Ovary (tissue), 9 donors: ENCODE results near the gene SMIM38. TPM values are rescaled to one million over a fixed set of nuclear protein-coding genes. Genes with fewer than 3 reads are reported as not detected.
"Not testable (repeated sequence)": the region's sequence is repeated elsewhere in the genome, so short reads cannot be mapped to it uniquely, and the experiment has no call there.

Source experiments
- DNase-seq, 5 donors: peaks; one replicate each; pipeline ENCODE4 v3.0.0-alpha.2; 2019 to 2020
- H3K27ac ChIP-seq, 2 donors: fragments of 200-600 bp; one replicate each; pipeline versions ENCODE4 v1.5.1 to v1.8.0; 2019 to 2022
- H3K27me3 ChIP-seq: fragments of 200-600 bp; one replicate; pipeline ENCODE4 v1.8.0; 2022
- H3K36me3 ChIP-seq: fragments of 200-600 bp; sonication (generic); one replicate; pipeline ENCODE4 v1.5.1; 2019
- H3K4me1 ChIP-seq: one replicate; pipeline ENCODE4 v1.8.1; 2013; ENCODE audit warnings: mild to moderate bottlenecking, moderate library complexity; ENCODE audit not compliant: insufficient read depth
- H3K4me3 ChIP-seq: fragments of 200-600 bp; sonication (generic); one replicate; pipeline ENCODE4 v1.5.1; 2017
- H3K9me3 ChIP-seq, 2 donors: fragments of 200-600 bp in 1 of 2; sonication (generic) in 1 of 2; one replicate each; pipeline versions ENCODE4 v1.5.1 to v1.8.1; 2013 to 2019; ENCODE audit warnings: mild to moderate bottlenecking in 1 of 2, moderate library complexity in 1 of 2
- EP300 ChIP-seq: sonication (generic); formaldehyde crosslinking; IDR thresholded peaks from one replicate; pipeline ENCODE4 v1.6.1; 2017; ENCODE audit warnings: antibody characterized with exemption
- POLR2A ChIP-seq: fragments of 450-650 bp; IDR thresholded peaks from one replicate; pipeline ENCODE4 v1.6.1; 2017; ENCODE audit warnings: antibody characterized with exemption, mild to moderate bottlenecking, moderate library complexity
- WGBS, 3 donors: extraction: QIAGEN DNeasy Blood & Tissue Kit in 1 of 3; methylation state at CpG; one replicate each; pipeline versions ENCODE4 v1.1.5 to v1.1.7; 2013 to 2017; 5-methylcytosine and 5-hydroxymethylcytosine counted together
- intact Hi-C, 4 donors: fragments of 100-400 bp; cut with DNase I; formaldehyde crosslinking; loops; one replicate each; pipeline versions ENCODE4 v1.11.0 to v1.15.1; 2022 to 2023
- polyA plus RNA-seq, 2 donors: library from polyadenylated mRNA; stranded (reverse); fragments of 200-250 nt in 1 of 2; fragments of 350-450 nt in 1 of 2; fragmentation: Illumina TruSeq in 1 of 2; extraction: RNeasy Lipid Tissue Mini Kit (QIAGEN cat#74804) in 1 of 2; gene quantifications; one replicate each; pipeline ENCODE4 v1.2.3, GENCODE V29; 2013 to 2014
- total RNA-seq, 7 donors: library from RNA; depleted of rRNA in 2 of 7; stranded (reverse); fragments of >200 nt in 2 of 7; fragmentation: NEBNext Ultra II Directional in 3 of 7; extraction: Animal tissue kit (Norgen Biotek cat#: 25700) in 3 of 7; gene quantifications; one replicate each; pipeline versions ENCODE4 v1.1.0 to v1.2.4, GENCODE V29; 2016 to 2023
- TF ChIP-seq, protein P1 (sequence below), 3 donors: fragments of 450-650 bp in 2 of 3; fragments of 200-600 bp in 1 of 3; IDR thresholded peaks; one replicate each; pipeline versions ENCODE4 v1.5.1 to v1.8.0; 2016 to 2022; ENCODE audit warnings: antibody characterized with exemption in 3 of 3, mild to moderate bottlenecking in 1 of 3
- donor health status: DM: no; HTN: no; CAD: no; lungs with moderate emphysema.
- donor health status: DM: no; HTN: no; CAD: no.
- donor health status: Bipolar disorder and iron deficiency.
- donor health status: DM: yes; HTN: yes; CAD: no.
- donor health status: DM: no; HTN: no; CAD: no.
- donor health status: DM: yes; HTN: yes; CAD: no.

Gene SMIM38
- total and polyA plus RNA-seq, 9 donors, result 0.43 to 6.3 (median 2.1) TPM

DNA sequence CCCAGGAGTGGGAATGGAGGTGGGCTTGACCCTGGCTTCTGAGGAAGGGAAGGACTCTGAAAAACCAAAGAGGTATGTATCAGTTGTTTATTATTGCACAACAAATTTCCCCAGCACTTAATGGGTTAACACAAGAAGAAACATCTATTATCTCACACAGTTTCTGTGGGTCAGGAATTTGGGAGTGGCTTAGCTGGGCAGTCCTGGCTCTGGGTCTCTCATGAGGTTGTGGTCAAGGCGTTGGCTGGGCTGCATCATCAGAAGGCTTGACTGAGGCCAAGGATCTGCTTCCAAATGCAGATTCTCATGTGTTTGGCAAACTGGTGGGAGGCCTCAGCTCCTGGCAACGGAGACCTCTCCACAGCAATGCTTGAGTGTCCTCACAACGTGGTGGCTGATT, 17.5 kb upstream of the SMIM38 start:
- Histone ChIP-seq H3K4me1 (no peaks in the 10 kb centered on the region), H3K27ac (no peak overlapping the region), H3K27me3 (no peaks in the 10 kb centered on the region), H3K4me3 (no peak overlapping the region), H3K36me3 (no peaks in the 10 kb centered on the region), H3K9me3 (no peaks in the 10 kb centered on the region)
- no peak for DNase-seq
- TF ChIP-seq, protein P1, sequence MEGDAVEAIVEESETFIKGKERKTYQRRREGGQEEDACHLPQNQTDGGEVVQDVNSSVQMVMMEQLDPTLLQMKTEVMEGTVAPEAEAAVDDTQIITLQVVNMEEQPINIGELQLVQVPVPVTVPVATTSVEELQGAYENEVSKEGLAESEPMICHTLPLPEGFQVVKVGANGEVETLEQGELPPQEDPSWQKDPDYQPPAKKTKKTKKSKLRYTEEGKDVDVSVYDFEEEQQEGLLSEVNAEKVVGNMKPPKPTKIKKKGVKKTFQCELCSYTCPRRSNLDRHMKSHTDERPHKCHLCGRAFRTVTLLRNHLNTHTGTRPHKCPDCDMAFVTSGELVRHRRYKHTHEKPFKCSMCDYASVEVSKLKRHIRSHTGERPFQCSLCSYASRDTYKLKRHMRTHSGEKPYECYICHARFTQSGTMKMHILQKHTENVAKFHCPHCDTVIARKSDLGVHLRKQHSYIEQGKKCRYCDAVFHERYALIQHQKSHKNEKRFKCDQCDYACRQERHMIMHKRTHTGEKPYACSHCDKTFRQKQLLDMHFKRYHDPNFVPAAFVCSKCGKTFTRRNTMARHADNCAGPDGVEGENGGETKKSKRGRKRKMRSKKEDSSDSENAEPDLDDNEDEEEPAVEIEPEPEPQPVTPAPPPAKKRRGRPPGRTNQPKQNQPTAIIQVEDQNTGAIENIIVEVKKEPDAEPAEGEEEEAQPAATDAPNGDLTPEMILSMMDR (IDR thresholded peaks at IDR 0.05), result no peak
- TF ChIP-seq EP300, result no peak
- no peak for TF ChIP-seq POLR2A
- intact Hi-C loops, result no loop called here
- WGBS, 3 donors, result 46 to 51% (median 47%) methylated on average over 3 of the region's 3 CpGs

DNA sequence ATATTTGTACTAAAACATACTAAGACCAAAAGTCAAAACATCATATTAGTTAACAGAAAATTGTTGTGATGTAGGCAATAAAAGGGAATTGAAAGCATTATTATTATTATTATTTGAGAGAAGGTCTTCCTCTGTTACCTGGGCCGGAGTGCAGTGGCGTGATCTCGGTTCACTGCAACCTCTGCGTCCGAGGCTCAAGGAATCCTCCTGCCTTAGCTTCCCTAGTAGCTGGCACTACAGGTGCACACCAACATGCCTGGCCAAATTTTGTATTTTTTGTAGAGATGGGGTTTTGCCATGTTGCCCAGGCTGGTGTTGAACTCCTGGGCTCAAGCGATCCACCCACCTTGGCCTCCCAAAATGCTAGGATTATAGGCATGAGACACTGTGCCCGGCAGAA, 15.6 kb upstream of the SMIM38 start:
- 91 to 96% (median 94%) methylated on average over 7 of the region's 7 CpGs for WGBS, 3 donors
- H3K27ac ChIP-seq, result not testable (repeated sequence)

DNA sequence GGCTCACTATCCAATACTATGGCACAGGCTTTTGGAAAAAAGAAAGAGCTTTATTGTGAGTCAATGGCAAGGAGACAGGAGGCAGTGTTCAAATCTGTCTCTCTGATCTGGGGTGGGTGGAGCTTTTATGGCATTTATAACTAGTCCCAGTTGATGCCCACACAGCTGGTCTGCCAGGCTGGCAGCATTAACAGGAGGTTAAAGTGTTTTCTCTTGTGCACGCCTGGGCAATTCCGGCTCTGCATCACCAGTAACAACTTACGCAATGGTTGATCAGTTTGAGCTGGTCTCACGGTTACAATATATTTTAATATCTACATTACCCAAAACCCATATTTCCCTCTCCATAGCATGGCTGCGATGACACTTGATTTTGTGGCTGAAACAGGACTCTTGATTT, 15.1 kb upstream of the SMIM38 start:
- no peaks in the 10 kb centered on the region for H3K27me3 ChIP-seq
- no peak overlapping the region for H3K27ac ChIP-seq
- intact Hi-C loops, result no loop called here
- TF ChIP-seq, protein P1 (IDR thresholded peaks at IDR 0.05), result no peak
- TF ChIP-seq POLR2A (no peak), EP300 (no peak)
- no peak for DNase-seq
- no peaks in the 10 kb centered on the region for H3K36me3 ChIP-seq
- WGBS, 3 donors, result 94 to 100% (median 99%) methylated on average over 5 of the region's 5 CpGs
- peaks cover 0 to 4% of the 10 kb centered on the region in 2 donors for H3K9me3 ChIP-seq
- H3K4me1 ChIP-seq, result no peaks in the 10 kb centered on the region
- no peak overlapping the region for H3K4me3 ChIP-seq

More for the DNA sequence above, 15.6 kb upstream of the SMIM38 start:
- H3K27me3 ChIP-seq, H3K36me3 ChIP-seq, intact Hi-C loops, H3K9me3 ChIP-seq, H3K4me3 ChIP-seq, H3K4me1 ChIP-seq, DNase-seq: not testable (repeated sequence)

DNA sequence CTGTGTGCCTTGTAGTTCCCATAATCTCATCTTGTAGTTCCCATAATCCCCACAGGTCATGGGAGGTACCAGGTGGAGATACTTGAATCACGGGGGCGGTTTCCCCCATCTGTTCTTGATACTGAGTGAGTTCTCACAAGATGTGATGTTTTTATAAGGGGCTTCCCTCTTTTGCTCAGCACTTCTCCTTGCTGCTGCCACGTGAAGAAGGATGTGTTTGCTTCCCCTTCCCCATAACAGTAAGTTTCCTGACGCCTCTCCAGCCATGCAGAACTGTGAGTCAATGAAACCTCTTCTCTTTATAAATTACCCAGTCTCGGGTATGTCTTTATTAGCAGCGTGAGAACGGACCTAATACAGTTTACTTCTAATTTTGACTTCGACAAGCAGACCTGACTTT, 14.0 kb upstream of the SMIM38 start:
- intact Hi-C loops, result no loop called here
- Histone ChIP-seq H3K9me3 (peaks cover 0 to 4% of the 10 kb centered on the region in 2 donors), H3K4me3 (no peak overlapping the region), H3K27me3 (no peaks in the 10 kb centered on the region), H3K36me3 (no peaks in the 10 kb centered on the region), H3K4me1 (no peaks in the 10 kb centered on the region), H3K27ac (no peak overlapping the region)
- DNase-seq, result no peak
- TF ChIP-seq, protein P1 (IDR thresholded peaks at IDR 0.05), result no peak
- TF ChIP-seq EP300 (no peak), POLR2A (no peak)
- 63 to 68% (median 67%) methylated on average over 8 of the region's 8 CpGs for WGBS, 3 donors

DNA sequence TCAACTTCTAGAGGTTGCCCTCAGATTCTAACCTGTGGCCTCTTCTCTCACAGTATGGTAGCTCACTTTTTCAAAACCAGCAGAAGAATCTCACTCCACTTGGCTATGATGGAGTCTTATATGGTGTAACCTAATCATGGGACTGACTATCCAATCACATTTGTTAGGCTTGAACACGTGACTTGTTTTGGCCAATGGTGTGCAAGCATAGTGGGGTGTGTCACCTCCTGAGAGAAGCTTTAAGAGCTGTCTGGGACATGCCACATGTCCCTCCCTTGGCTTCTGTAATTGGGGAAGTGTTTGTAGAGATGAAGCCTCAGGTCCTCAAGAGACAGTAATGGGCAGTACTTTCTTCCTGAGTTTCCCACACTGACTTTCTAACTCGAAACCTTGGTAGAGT, 12.8 kb upstream of the SMIM38 start:
- Histone ChIP-seq H3K4me3 (no peak overlapping the region), H3K36me3 (no peaks in the 10 kb centered on the region), H3K4me1 (no peaks in the 10 kb centered on the region), H3K27ac (no peak overlapping the region), H3K9me3 (peaks cover 0 to 4% of the 10 kb centered on the region in 2 donors), H3K27me3 (no peaks in the 10 kb centered on the region)
- no peak for DNase-seq
- WGBS, 3 donors, result 81 to 89% (median 86%) methylated on average over 2 of the region's 2 CpGs
- no peak for TF ChIP-seq EP300
- TF ChIP-seq, protein P1 (IDR thresholded peaks at IDR 0.05), result no peak
- intact Hi-C loops, result no loop called here
